IMR-90 (cell line): ENCODE data around the gene MAP3K13. TPM values are rescaled to one million over a fixed set of nuclear protein-coding genes. Genes with fewer than 3 reads are reported as not detected.

Experiments used
- ATAC-seq: fragments of 200-7000 bp; cut with Tn5 transposase; 2 replicates; pipeline ENCODE4 v1.9.1; 2020; ENCODE audit warnings: low read depth, mild to moderate bottlenecking, moderate library complexity
- BruUV-seq: library from RNA; stranded (reverse); fragments of 400-500 nt; replicated peaks from 2 replicates; lab custom pipeline; 2021; lab: Mats Ljungman, UMichigan
- CTCF ChIA-PET: fragments of 300-600 bp; formaldehyde crosslinking; extraction: SDS; loops from one replicate; lab custom pipeline; 2021; ENCODE audit warnings: antibody characterized with exemption; lab: Yijun Ruan, JAX
- POLR2A ChIA-PET: fragments of 300-600 bp; sonication (Branson Sonifier 250); formaldehyde crosslinking; loops from one replicate; lab custom pipeline; 2022; ENCODE audit warnings: antibody characterized with exemption; ENCODE audit not compliant: unreplicated experiment; lab: Charles Lee
- DNase-seq: peaks from one replicate; pipeline ENCODE4 v3.0.0; 2013
- H2AFZ ChIP-seq: replicated peaks from 2 replicates; pipeline ENCODE3; 2013; ENCODE audit warnings: low read length, mild to moderate bottlenecking; ENCODE audit not compliant: poor library complexity
- H2AK5ac ChIP-seq: 2 replicates; pipeline ENCODE4 v1.6.1; 2013; ENCODE audit warnings: low read depth, low read length, inconsistent platforms
- H2AK9ac ChIP-seq: replicated peaks from 2 replicates; pipeline ENCODE3; 2013; ENCODE audit warnings: mild to moderate bottlenecking, low read depth, low read length, moderate library complexity; ENCODE audit not compliant: poor library complexity
- H2BK120ac ChIP-seq: 2 replicates; pipeline ENCODE4 v1.6.1; 2013; ENCODE audit warnings: low read depth, low read length, inconsistent platforms
- H2BK15ac ChIP-seq: 3 replicates; pipeline ENCODE4 v1.6.1; 2013; ENCODE audit warnings: low read depth, low read length, inconsistent platforms
- H2BK20ac ChIP-seq: 2 replicates; pipeline ENCODE4 v1.6.1; 2013; ENCODE audit warnings: low read depth, mild to moderate bottlenecking, inconsistent platforms, low read length, moderate library complexity
- H2BK5ac ChIP-seq: 2 replicates; pipeline ENCODE4 v1.6.1; 2013; ENCODE audit warnings: mild to moderate bottlenecking, low read depth, low read length, inconsistent platforms; ENCODE audit not compliant: poor library complexity, severe bottlenecking
- H3K14ac ChIP-seq: replicated peaks from 2 replicates; pipeline ENCODE4 v1.6.1; 2013; ENCODE audit warnings: low read depth, low read length, inconsistent platforms
- H3K18ac ChIP-seq: 2 replicates; pipeline ENCODE4 v1.6.1; 2013; ENCODE audit warnings: low read depth, low read length, control low read depth
- H3K23ac ChIP-seq: 2 replicates; pipeline ENCODE4 v1.6.1; 2013; ENCODE audit warnings: low read depth, low read length, inconsistent platforms
- H3K27ac ChIP-seq: 2 replicates; pipeline ENCODE4 v1.5.1; 2013; ENCODE audit warnings: mild to moderate bottlenecking, control low read depth, low read length; ENCODE audit not compliant: insufficient read depth
- H3K27me3 ChIP-seq: 2 replicates; pipeline ENCODE4 v1.6.1; 2013; ENCODE audit warnings: low read length; ENCODE audit not compliant: control insufficient read depth, insufficient read depth
- H3K36me3 ChIP-seq: 2 replicates; pipeline ENCODE4 v1.6.1; 2013; ENCODE audit warnings: low read length, mixed read lengths; ENCODE audit not compliant: control insufficient read depth, insufficient read depth
- H3K4ac ChIP-seq: 2 replicates; pipeline ENCODE4 v1.6.1; 2013; ENCODE audit warnings: low read depth, low read length, inconsistent platforms
- H3K4me1 ChIP-seq: 2 replicates; pipeline ENCODE4 v1.6.1; 2013; ENCODE audit warnings: low read length, mixed read lengths; ENCODE audit not compliant: control insufficient read depth, insufficient read depth
- H3K4me2 ChIP-seq: 2 replicates; pipeline ENCODE4 v1.6.1; 2013; ENCODE audit warnings: low read depth, mild to moderate bottlenecking, control low read depth, low read length, moderate library complexity
- H3K4me3 ChIP-seq: 2 replicates; pipeline ENCODE4 v1.5.1; 2013; ENCODE audit warnings: low read depth, mild to moderate bottlenecking, control low read depth, low read length, moderate library complexity; ENCODE audit not compliant: insufficient read depth
- H3K56ac ChIP-seq: 2 replicates; pipeline ENCODE4 v1.6.1; 2013; ENCODE audit warnings: low read length, inconsistent platforms; ENCODE audit not compliant: insufficient read depth; ENCODE audit errors: extremely low read depth
- H3K79me1 ChIP-seq, 2 experiments: 2 replicates each; pipeline ENCODE4 v1.6.1; 2013; ENCODE audit warnings: low read length in 2 of 2, inconsistent platforms in 1 of 2, low read depth in 1 of 2
- H3K9ac ChIP-seq: 2 replicates; pipeline ENCODE4 v1.6.1; 2013; ENCODE audit warnings: low read depth, low read length, control low read depth
- H3K9me1 ChIP-seq: 2 replicates; pipeline ENCODE4 v1.6.1; 2013; ENCODE audit warnings: low read length, inconsistent platforms; ENCODE audit not compliant: insufficient read depth
- H3K9me3 ChIP-seq: 2 replicates; pipeline ENCODE4 v1.6.1; 2013; ENCODE audit warnings: low read length; ENCODE audit not compliant: control insufficient read depth, insufficient read depth
- H4K20me1 ChIP-seq: 2 replicates; pipeline ENCODE4 v1.6.1; 2013; ENCODE audit warnings: low read length, inconsistent platforms; ENCODE audit not compliant: insufficient read depth
- H4K5ac ChIP-seq: 2 replicates; pipeline ENCODE4 v1.6.1; 2013; ENCODE audit warnings: mild to moderate bottlenecking, low read depth, low read length, control low read depth
- H4K8ac ChIP-seq, 2 experiments: 2 replicates each; pipeline ENCODE4 v1.6.1; 2013; ENCODE audit warnings: low read depth in 2 of 2, low read length in 2 of 2, control low read depth in 1 of 2, inconsistent platforms in 1 of 2
- H4K91ac ChIP-seq: 2 replicates; pipeline ENCODE4 v1.6.1; 2013; ENCODE audit warnings: low read depth, low read length, inconsistent platforms; ENCODE audit not compliant: insufficient read depth
- BHLHE40 ChIP-seq: fragments of 150-350 bp; IDR thresholded peaks from 2 replicates; pipeline ENCODE4 v1.6.1; 2016; ENCODE audit warnings: mild to moderate bottlenecking, low read depth, low read length
- CEBPB ChIP-seq: IDR thresholded peaks from 2 replicates; pipeline ENCODE4 v1.6.1; 2012; ENCODE audit warnings: low read depth, low read length, improper control_type of control experiment
- CHD1 ChIP-seq: IDR thresholded peaks from 2 replicates; pipeline ENCODE4 v1.6.1; 2012; ENCODE audit warnings: low read depth, low read length, improper control_type of control experiment
- FOS ChIP-seq: fragments of 150-350 bp; IDR thresholded peaks from 2 replicates; pipeline ENCODE4 v1.6.1; 2016; ENCODE audit warnings: low read depth, low read length
- MAFK ChIP-seq: IDR thresholded peaks from 2 replicates; pipeline ENCODE4 v1.6.1; 2012; ENCODE audit warnings: low read depth, low read length, improper control_type of control experiment
- MAZ ChIP-seq: IDR thresholded peaks from 2 replicates; pipeline ENCODE4 v1.6.1; 2012; ENCODE audit warnings: low read depth, mild to moderate bottlenecking, low read length, improper control_type of control experiment, moderate library complexity, borderline replicate concordance
- MXI1 ChIP-seq: IDR thresholded peaks from 2 replicates; pipeline ENCODE4 v1.6.1; 2012; ENCODE audit warnings: low read depth, mild to moderate bottlenecking, low read length, moderate library complexity, borderline replicate concordance
- NFE2L2 ChIP-seq: fragments of 150-350 bp; IDR thresholded peaks from 2 replicates; pipeline ENCODE4 v1.6.1; 2016; ENCODE audit warnings: low read depth, mild to moderate bottlenecking, low read length
- POLR2A ChIP-seq: IDR thresholded peaks from 2 replicates; pipeline ENCODE4 v1.6.1; 2012; ENCODE audit warnings: mild to moderate bottlenecking, low read depth, low read length
- RAD21 ChIP-seq: IDR thresholded peaks from 2 replicates; pipeline ENCODE4 v1.6.1; 2012; ENCODE audit warnings: low read length, improper control_type of control experiment
- RCOR1 ChIP-seq: IDR thresholded peaks from 2 replicates; pipeline ENCODE4 v1.6.1; 2012; ENCODE audit warnings: mild to moderate bottlenecking, low read length, improper control_type of control experiment; ENCODE audit not compliant: insufficient replicate concordance
- RFX5 ChIP-seq: IDR thresholded peaks from 2 replicates; pipeline ENCODE4 v1.8.0; 2012; ENCODE audit warnings: low read depth, mild to moderate bottlenecking, low read length, moderate library complexity
- SMC3 ChIP-seq: fragments of 150-350 bp; IDR thresholded peaks from 2 replicates; pipeline ENCODE4 v1.6.1; 2016; ENCODE audit warnings: low read depth, mild to moderate bottlenecking, antibody characterized with exemption, low read length, moderate library complexity
- WGBS, 2 experiments: methylation state at CpG; one replicate each; pipeline versions ENCODE4 v1.1.5 to v1.1.7; 2013; ENCODE audit warnings: missing lambda C conversion rate in 2 of 2; ENCODE audit not compliant: insufficient read length in 1 of 2; ENCODE audit errors: extremely low coverage in 2 of 2; 5-methylcytosine and 5-hydroxymethylcytosine counted together
- dilution Hi-C: fragments of 300-500 bp; cut with HindIII; formaldehyde crosslinking; loops from one replicate; pipeline ENCODE4 v1.14.3; 2018; ENCODE audit warnings: low sequenced_read_pairs; ENCODE audit not compliant: unreplicated experiment
- in situ Hi-C: fragments of 300-500 bp; cut with MboI; formaldehyde crosslinking; loops from 3 replicates; pipeline ENCODE4 v1.14.3; 2019; ENCODE audit warnings: low sequenced_read_pairs, inconsistent platforms, mixed read lengths
- intact Hi-C: fragments of 100-400 bp; cut with micrococcal nuclease; formaldehyde crosslinking; loops from 2 replicates; pipeline ENCODE4 v1.10.0; 2022
- polyA plus RNA-seq, 3 experiments: library from polyadenylated mRNA; depleted of rRNA; stranded (reverse); fragments of >200 nt; gene quantifications; 2 replicates each; pipeline ENCODE4 v1.2.3, GENCODE V29; 2012; ENCODE audit warnings: low replicate concordance in 1 of 3
- total RNA-seq: library from RNA; depleted of rRNA; stranded (reverse); fragments of >200 nt; gene quantifications from 2 replicates; pipeline ENCODE4 v1.2.3, GENCODE V29; 2012
- TF ChIP-seq, protein P1 (sequence below): conservative IDR thresholded peaks from 2 replicates; pipeline ENCODE4 v1.5.1; 2012; ENCODE audit warnings: mild to moderate bottlenecking, low read depth, low read length, improper control_type of control experiment
- TF ChIP-seq, protein P2 (sequence below): fragments of 150-350 bp; IDR thresholded peaks from 2 replicates; pipeline ENCODE4 v1.6.1; 2016; ENCODE audit warnings: low read depth, mild to moderate bottlenecking, low read length, moderate library complexity, borderline replicate concordance
- TF ChIP-seq, protein P3 (sequence below): fragments of 150-350 bp; IDR thresholded peaks from 2 replicates; pipeline ENCODE4 v1.6.1; 2017; ENCODE audit warnings: mild to moderate bottlenecking, antibody characterized with exemption, low read length, low read depth

Gene MAP3K13
- total and polyA plus RNA-seq, 2 of the 4 experiments (the other 2 are of a cell fraction) = 9.9 to 17.6 TPM

DNA sequence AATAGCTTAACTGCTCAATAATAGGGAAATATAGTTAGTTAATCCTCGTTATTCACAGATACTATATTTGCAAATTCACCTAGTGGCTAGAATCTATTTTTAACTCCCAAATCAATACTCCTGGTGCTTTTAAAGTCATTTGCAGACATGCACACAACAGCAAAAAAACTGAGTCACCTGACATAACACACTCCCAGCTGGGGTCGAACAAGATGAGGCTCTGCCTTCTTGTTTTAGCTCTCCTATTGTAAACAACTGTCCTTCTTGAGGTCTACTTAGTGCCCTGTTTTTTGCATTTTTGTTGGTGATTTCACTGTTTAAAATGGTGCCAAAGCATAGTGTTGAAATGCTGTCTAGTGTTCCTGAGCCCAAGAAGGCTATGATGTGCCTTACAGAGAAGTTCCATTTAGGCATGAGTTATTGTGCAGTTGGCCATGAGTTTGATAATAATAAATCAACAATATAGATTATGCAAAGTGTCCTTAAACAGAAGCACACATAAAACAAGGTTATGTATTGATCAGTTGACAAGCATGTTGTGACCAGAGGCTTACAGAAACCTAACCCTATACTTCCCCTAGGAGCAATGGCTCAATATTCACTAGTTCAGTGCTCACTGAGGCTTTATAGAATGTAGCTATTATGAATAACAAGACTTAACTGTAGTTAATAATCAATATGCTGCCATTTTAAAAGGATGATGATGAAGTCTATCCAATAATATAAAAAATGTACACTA is 18.6 kb downstream of the MAP3K13 start:
- ChIA-PET CTCF (no interaction called here), POLR2A (no interaction called here)
- no TSS peak for BruUV-seq
- Histone ChIP-seq H2BK15ac (no peak overlapping the region), H3K14ac (no peak overlapping the region), H4K5ac (no peak overlapping the region), H4K20me1 (no peaks in the 10 kb centered on the region), H2BK20ac (no peak overlapping the region), H2AK9ac (no peak overlapping the region), H3K4me3 (no peak overlapping the region), H3K79me1 (no peaks in the 10 kb centered on the region), H3K18ac (no peak overlapping the region), H4K91ac (no peak overlapping the region), H3K9me1 (no peaks in the 10 kb centered on the region), H2AFZ (no peak overlapping the region), H3K9me3 (no peaks in the 10 kb centered on the region), H3K4me1 (no peaks in the 10 kb centered on the region), H3K23ac (no peak overlapping the region), H3K56ac (no peak overlapping the region), H4K8ac (no peak overlapping the region), H3K27me3 (no peaks in the 10 kb centered on the region), H3K27ac (no peak overlapping the region), H3K4me2 (no peak overlapping the region), H2BK5ac (no peak overlapping the region), H3K9ac (no peak overlapping the region), H3K36me3 (no peaks in the 10 kb centered on the region), H2AK5ac (no peak overlapping the region), H3K4ac (no peak overlapping the region), H2BK120ac (no peak overlapping the region)
- dilution Hi-C loops (no loop called here), intact Hi-C loops (no loop called here), in situ Hi-C loops (no loop called here)
- DNase-seq (no peak), ATAC-seq (no peak; the same call in 1 of the 2 replicates)
- no peak for TF ChIP-seq MAZ
- TF ChIP-seq MAFK = no peak
- no peak for TF ChIP-seq RFX5
- TF ChIP-seq CEBPB = no peak
- TF ChIP-seq FOS = no peak
- TF ChIP-seq BHLHE40 = no peak
- no peak for TF ChIP-seq MXI1
- TF ChIP-seq, protein P1, sequence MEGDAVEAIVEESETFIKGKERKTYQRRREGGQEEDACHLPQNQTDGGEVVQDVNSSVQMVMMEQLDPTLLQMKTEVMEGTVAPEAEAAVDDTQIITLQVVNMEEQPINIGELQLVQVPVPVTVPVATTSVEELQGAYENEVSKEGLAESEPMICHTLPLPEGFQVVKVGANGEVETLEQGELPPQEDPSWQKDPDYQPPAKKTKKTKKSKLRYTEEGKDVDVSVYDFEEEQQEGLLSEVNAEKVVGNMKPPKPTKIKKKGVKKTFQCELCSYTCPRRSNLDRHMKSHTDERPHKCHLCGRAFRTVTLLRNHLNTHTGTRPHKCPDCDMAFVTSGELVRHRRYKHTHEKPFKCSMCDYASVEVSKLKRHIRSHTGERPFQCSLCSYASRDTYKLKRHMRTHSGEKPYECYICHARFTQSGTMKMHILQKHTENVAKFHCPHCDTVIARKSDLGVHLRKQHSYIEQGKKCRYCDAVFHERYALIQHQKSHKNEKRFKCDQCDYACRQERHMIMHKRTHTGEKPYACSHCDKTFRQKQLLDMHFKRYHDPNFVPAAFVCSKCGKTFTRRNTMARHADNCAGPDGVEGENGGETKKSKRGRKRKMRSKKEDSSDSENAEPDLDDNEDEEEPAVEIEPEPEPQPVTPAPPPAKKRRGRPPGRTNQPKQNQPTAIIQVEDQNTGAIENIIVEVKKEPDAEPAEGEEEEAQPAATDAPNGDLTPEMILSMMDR = no peak
- no peak for TF ChIP-seq CHD1
- TF ChIP-seq SMC3 = no peak
- TF ChIP-seq, protein P2, sequence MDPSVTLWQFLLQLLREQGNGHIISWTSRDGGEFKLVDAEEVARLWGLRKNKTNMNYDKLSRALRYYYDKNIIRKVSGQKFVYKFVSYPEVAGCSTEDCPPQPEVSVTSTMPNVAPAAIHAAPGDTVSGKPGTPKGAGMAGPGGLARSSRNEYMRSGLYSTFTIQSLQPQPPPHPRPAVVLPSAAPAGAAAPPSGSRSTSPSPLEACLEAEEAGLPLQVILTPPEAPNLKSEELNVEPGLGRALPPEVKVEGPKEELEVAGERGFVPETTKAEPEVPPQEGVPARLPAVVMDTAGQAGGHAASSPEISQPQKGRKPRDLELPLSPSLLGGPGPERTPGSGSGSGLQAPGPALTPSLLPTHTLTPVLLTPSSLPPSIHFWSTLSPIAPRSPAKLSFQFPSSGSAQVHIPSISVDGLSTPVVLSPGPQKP = no peak
- no peak for TF ChIP-seq RAD21
- no peak for TF ChIP-seq RCOR1
- TF ChIP-seq, protein P3, sequence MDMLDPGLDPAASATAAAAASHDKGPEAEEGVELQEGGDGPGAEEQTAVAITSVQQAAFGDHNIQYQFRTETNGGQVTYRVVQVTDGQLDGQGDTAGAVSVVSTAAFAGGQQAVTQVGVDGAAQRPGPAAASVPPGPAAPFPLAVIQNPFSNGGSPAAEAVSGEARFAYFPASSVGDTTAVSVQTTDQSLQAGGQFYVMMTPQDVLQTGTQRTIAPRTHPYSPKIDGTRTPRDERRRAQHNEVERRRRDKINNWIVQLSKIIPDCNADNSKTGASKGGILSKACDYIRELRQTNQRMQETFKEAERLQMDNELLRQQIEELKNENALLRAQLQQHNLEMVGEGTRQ = no peak
- no peak for TF ChIP-seq POLR2A
- TF ChIP-seq NFE2L2 = no peak
- no CpG with 5 or more reads among the region's 2 CpGs for WGBS, 2 experiments
